NCI-H2196 (cell line): ENCODE measurements around the gene MAML1.
"Not testable (repeated sequence)": the region's sequence is repeated elsewhere in the genome, so short reads cannot be mapped to it uniquely, and the experiment has no call there.

Experiments
- DNase-seq: peaks from one replicate; lab custom pipeline; 2025; ENCODE audit not compliant: unreplicated experiment; lab: John Stamatoyannopoulos, UW

MAML1 gene

DNA sequence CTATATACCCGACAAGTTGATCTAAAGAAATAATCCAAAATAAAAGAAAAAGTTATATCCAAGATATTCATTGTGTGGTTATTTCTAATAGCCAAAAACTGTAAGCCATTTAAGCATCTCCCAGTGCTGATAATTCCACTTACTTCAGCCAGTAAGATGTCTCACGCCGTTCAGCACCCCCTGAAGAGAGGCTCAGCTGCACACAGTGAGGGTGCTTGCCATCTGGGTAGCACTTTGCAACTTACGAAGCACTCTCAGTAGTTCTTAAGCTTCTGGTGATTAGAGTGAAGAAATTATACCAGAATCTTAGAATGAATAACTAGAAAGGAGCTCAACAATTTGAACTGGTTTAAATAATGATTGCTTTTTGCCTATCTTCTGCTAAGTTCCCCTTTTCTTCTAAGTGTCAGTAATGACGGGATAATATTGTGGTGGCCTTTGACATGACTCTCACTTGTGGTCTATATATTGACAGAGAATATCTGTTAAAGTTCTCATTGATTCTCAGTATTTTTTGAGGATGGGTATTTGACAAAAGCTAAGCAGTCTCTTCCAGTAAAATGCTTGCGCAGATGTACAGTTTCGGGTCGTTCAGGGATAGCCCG lies 35.0 kb downstream of the MAML1 start:
- DNase-seq: no peak

DNA sequence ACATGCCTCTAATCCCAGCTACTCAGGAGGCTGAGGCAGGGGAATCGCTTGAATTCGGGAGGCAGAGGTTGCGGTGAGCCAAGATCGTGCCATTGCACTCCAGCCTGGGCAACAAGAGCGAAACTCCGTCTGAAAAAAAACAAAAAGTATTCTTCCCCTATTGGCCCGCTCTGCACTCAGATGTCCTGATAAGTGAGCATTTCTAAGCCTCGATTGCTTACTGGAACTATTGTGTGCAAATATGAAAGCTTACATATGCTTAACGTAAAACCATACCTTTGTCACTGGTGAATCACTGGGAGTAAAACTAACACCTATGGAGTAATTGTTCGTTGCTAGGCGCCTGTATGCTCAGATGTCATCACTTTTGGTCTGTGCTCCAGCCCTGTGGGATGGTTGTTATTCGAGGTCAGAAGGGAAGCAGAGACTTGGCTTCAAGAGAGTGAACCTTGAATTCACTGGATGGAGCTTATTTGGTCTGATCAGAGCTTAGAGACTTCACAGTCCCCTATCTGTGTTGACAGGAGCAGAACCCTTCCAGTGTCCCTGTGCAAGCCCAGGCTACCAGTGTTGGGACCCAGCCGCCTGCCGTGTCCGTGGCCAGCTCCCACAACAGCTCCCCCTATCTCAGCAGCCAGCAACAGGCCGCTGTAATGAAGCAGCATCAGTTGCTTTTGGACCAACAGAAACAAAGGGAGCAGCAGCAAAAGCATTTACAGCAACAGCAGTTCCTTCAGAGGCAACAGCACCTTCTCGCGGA lies 35.9 kb downstream of the MAML1 start:
- DNase-seq: no peak

DNA sequence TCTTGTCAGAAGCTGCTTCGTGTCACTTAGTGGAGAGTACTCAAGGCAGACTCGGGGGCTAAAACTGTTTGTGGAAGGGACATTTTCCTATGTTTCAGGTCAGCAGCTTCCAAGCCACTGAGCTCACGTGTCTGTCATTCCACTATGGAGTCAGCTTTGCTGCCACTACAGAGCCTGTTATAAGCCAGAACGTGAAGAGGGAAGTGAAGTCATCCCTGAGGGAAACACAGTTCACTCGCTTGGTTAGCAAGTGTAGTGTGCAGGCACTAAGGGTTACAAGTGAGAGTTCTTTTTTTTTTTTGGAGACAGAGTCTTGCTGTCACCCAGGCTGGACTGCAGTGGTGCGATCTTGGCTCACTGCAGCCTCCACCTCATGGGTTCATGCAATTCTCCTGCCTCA lies 36.6 kb downstream of the MAML1 start:
- DNase-seq: no peak

DNA sequence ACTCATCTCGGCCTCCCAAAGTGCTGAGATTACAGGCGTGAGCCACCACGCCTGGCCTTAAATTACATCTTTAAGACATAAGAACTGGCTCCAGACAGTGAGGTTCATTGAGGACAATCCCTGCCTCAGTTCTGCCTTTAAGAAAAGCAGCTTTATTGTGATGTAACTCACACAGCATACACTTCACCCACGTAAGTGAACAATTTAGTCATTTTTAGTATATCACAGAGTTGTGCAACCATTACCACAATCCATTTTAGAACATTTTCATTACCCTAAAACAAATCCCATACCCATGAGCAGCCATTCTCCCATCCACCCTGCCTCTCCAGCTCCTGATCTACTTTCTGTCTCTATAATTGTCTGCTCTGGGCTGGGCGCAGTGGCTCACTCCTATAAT lies 37.2 kb downstream of the MAML1 start:
- DNase-seq: no peak

DNA sequence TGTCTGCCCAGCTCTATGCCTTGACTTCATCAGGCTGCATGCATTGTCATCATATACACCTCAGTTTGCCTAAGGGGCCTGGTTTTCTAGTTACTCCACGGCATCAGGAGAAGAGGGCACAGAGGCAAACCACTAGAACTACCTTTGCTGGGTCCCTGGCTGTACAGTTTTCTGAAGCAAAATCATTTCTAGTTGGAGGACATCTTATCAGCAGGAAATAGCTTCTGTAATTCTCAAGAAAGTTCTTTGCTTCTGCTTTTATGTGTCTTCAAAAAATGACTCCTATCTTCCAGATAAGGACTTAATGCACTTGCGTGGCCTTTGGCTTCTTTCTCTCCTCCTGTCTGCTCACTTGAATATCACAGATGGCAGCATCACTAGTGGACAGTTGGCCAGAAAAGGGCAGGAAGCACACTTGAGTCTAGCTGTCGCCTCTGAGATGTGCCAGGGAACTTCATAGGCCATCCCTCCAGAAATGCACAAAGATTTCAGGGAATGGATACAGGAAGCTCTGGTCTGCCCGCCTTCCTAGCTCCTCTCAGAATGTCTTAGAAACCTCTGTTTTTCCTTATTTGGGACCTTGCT lies 38.8 kb downstream of the MAML1 start:
- no peak for DNase-seq

DNA sequence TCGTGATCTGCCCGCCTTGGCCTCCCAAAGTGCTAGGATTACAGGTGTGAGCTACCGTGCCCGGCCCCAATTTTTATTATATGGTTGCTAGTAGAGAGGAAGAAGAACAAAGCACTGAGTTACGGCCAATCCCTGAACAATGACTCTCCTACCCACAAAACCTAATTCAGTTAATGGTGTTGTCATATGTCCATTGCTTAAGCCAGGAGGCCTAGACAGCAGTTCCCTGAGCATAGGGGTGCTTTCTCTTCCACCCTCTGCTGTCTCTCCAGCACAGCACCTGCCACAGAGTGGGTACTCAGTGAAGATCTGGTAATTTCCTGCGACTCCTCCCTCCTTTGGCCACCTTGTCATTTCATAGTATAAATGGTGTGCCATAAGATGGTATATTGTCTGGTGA lies 39.7 kb downstream of the MAML1 start:
- no peak for DNase-seq

DNA sequence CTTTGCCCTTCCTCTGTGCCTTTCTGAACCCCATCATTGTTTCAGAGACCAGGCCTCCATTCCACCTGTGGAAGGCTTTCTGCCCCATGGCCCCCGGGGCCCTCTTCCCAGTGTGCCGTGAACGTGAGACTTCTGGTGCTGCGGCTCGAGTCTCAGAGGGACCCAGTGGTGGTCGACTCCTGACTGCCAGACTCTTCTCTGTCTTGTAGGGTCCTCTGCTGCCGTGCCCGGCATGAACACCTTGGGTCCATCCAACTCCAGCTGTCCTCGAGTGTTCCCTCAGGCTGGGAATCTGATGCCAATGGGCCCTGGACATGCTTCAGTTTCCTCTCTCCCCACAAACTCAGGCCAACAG lies 41.0 kb downstream of the MAML1 start:
- DNase-seq: no peak

DNA sequence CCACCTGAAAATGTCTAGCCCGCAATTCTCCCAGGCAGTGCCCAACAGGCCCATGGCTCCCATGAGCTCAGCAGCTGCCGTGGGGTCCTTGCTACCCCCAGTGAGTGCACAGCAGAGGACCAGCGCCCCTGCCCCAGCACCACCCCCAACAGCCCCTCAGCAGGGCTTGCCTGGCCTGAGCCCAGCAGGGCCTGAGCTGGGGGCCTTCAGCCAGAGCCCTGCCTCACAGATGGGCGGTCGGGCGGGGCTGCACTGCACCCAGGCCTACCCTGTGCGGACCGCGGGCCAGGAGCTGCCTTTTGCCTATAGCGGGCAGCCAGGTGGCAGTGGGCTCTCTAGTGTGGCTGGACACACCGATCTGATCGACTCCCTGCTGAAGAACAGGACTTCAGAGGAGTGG lies 41.8 kb downstream of the MAML1 start:
- no peak for DNase-seq

DNA sequence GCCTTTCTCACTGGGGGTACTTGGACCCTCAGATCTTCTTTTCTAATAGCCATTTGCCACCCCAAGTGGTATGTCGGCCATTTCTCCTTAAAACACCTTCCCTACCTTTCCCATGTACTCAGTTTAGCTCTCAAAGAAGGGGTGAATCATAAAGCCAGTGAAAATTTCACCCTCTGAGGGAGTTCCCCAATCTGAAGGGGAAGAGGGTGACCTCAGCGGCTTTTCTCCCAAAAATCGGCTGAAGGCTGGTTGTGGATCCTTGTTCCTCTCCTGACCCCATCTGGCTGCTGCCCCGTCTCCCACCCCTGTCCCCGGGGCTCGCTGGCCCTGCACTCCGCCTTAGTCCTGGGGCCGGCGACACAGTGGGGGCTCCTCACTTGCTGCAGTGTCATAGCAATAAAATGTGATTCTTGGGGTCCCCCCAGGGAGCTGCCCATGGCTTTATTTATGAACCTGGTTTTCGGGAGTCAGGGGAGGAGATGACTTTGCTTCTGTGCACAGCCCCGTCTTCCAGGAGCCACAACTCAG lies 43.9 kb downstream of the MAML1 start:
- no peak for DNase-seq

DNA sequence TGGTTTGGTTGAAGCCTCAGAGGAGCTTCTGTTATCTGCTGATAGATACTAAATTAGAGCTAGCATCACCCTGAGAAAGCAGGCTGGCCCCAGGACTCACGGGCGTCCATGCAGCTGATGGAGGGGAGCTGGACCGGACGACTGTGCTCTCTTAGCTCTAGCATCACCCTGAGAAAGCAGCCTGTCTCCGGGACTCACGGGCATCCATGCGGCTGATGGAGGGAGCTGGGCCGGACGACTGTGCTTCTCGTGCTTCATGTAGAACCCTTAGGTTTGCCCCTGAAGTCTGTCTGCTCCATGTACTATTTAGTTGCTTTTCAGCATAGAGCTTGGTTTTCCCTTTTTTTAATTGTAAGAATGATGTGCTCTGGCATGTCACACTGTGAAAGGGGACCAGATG lies 44.8 kb downstream of the MAML1 start:
- DNase-seq: no peak

DNA sequence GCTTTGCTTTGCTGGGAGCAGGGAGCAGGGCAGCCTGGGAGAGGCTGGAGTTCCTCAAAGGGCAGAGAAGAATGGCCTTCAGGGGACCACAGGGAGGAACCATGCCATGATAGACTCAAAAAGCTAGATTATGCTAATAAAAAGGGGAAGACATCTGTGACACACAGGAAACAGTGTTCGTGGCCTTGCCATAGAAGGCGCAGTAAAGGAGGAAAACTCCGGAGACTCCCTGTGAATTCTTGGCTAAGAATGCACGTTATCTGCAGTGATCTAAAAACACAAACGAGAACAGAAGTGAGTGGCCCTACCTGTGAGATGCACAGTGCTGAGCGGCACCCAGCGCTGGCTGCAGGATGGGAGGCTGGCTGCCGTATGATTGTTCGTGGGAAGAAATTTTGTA lies 45.3 kb downstream of the MAML1 start:
- DNase-seq: no peak

DNA sequence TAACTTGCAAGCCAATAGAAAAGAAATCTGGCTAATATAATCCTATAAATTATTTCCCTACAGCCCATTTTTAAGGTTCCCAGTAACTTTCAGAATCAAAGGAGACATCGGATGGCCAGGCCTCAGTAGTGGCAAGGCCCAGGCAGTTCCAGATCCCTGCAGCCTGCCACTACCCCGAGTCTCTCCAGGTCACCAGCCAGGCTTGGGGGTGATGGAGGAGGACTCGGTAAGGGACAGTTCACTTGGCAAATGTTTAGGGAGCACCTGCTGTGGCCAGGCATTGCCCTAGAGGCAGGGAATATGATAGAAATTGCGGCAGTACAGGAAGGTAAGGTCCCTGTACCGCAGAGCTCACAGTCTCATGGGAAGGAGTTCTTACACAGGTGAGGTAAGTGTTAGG lies 46.0 kb downstream of the MAML1 start:
- DNase-seq: no peak

DNA sequence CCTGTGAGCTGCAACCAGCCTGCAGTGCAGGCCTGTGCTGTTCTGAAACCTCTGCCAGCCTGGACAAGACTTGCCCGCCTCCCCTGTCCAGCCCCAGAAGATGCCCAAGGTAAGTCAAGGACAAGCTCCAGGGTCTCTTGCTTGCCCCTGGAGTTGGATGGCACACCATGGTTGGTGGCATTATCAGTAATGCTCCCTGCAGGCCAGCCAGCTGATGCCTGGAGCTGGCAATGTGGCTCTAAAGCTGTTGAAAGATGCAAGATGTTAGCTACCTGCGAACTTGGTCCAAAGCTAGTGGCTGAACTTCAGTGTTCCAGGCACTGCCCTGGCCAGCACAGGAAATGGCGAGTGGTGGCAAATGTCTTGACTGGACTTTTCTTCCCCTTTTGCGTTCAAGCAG lies 47.2 kb downstream of the MAML1 start:
- DNase-seq: no peak

DNA sequence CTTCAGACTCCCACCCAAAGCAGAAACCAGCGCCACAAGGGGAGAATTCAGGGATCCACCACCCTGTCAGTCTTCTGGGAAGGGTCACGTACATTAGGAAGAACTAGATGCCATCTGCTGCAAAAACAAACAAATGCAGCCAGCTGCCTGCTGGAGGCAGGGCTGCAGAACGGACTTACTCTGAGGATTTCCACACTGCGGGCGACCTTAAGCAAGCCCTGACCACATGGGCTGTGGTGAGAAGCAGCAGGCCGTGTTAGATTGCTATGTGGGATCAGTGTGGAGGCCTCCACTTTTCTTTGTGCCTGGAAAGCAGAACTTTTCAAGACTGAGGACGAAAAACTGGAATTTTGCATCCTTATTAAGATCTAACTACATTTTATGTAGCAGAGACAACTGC lies 47.7 kb downstream of the MAML1 start:
- DNase-seq: no peak

DNA sequence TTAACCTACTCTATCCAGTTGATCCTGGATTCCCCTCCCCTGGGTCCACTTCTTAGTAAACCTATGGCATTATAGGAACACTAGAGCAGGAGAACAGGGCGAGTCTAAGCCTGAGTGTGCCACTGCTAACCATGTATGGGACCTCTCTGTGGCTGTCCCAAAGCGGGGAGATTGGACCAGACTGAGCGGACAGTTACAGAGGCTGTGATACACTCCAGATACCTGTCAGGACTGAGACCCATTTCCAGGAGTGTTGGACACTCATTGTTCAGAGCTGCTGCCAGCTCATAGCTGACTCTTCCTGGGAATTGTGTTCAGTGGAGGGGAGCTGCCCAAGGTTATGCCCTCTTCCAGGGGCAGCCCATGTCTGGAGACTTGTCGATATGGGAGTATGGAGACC lies 49.2 kb downstream of the MAML1 start:
- DNase-seq: no peak

DNA sequence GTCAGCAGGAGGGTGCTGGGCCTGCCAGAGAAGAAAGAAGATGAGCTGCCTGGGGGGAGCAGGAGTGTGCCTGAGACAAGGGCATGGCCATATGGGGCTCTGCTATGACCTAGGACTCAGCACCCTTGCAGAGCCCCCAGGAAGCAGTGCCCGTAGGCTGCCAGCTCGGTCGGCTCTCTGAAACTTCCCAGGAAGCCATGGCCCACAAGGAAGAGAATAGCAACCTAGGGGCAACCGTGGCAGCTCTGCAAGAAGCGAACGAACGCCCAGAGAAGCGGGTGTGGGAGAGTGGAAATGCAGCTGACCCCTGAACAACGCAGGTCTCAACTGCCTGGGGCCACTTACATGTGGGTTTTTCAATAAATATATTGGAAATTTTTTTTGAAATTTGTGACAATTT lies 50.5 kb downstream of the MAML1 start:
- DNase-seq: no peak

DNA sequence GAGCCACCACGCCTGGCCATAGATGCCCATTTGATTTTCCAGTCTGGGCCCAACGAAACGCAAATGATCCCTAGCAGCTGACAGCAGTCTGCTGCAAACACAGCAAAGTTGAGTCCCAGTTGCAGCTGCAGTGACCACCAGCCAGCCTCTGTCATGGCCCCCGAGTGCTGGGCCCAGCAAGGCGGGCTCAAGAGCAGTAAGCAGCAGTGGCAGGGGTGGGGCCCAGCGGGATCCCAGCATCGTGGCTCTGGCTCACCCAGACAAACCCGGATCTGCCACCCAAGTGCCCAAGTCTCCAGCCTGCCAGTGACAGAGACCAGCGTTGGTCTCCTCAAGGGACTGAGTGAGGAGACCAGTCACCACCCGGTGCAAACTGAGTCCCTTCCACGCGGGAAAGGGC lies 54.2 kb downstream of the MAML1 start:
- no peak for DNase-seq

DNA sequence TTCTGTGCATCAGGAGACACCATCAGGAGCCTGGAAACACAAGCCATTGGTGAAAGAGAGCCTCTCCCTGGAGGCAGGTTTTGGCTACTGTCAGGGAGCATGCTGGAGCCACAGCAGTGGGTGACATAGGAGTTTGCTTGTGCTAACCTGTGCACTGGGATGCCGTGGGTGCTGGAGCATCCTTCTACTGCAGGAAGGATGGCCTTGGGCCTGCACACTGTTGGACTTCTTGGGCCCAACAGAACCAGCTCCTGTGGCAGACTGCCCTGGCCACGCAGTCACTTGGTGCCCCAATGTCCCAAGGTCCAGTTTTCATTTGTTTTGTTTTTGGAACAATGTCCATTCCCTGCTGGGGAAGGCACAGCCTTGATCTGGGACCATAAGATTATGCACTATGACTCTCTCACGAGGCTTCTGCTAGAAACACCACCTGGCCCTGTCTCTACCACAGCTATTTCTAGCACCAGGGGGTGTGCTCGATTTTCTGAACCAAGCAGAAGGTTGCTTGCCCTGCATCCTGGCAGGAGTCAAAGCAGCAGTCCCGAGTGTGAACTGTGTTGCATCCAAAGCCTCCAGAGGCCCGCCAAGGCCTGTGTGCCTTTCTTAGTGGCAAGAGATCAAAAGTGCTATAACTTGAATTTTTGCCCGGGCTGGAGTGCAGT lies 55.7 kb downstream of the MAML1 start:
- DNase-seq: no peak

DNA sequence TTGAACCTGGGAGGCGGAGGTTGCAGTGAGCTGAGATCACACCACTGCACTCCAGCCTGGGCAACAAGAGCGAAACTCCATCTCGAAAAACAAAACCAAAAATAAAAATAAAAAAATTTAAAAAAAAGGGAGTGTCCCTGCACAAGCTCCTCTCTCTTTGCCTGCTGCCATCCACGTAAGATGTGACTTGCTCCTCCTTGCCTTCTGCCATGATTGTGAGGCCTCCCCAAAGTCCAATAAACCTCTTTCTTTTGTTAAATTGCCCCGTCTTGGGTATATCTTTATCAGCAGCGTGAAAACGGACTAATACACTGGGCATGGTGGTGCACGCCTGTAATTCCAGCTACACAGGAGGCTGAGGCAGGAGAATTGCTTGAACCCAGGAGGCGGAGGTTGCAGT lies 56.7 kb downstream of the MAML1 start:
- DNase-seq: not testable (repeated sequence)

DNA sequence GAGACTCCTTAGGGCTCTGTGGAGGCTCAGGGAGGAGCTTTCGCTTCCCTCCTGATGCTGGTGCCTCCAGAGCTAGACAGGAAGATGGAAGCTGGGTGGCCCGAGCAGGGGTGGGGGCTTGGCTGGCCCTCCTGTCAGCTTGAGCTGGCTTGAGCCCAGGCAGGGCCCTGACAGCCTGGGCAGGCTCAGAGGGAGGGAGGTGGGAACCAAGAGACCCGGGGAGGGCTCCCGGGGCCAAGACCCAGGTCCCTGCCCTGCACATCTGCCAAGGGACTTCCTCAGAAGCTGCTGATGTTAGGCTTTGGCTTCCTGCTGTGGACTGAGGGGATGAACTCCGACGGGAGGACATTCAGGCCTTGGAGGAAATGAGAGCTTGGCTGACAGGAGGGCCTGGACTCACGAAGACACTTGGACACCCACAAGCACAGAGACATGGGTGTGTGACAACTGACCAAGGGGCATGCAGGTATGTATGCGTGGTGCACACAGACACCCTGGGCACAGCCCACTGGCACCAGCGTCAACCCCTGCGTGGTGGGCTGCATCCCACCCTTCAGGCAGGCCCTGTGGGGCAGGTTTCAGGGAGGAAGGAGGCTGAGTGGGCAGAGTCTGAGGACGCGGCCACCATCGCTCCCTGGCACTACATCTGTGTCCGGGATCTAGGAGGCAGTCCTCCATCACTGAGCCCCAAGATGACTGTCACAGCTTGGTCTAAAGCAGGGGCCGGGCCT lies 59.4 kb downstream of the MAML1 start:
- DNase-seq: no peak
